GM19438 (cell line): Measurements from ENCODE around the gene DKKL1.

Source experiments
- ATAC-seq: cut with Tn5 transposase; IDR thresholded peaks from one replicate; pipeline ENCODE4 v1.9.1; 2021; ENCODE audit warnings: low read depth; ENCODE audit not compliant: unreplicated experiment

The DKKL1 gene

DNA sequence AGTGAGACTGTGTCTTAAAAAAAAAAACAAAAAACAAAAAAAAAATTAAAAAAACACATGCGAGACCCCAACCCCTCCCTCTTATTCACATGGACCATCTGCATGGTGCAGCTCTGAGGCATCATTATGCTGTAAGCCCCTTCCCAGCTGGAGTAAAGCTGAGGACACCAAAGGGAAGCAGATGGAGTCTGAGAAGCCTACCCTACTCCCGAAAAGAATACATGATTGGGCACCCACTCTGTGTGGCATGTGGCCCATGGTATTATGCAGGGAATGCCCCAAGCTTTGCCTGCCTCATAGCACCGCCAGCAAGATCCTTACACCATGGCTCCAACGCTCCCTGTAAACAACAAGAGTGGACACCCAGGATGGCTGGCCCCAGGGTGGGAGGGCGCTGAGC is 54.8 kb downstream of the DKKL1 start:
- ATAC-seq: no peak

DNA sequence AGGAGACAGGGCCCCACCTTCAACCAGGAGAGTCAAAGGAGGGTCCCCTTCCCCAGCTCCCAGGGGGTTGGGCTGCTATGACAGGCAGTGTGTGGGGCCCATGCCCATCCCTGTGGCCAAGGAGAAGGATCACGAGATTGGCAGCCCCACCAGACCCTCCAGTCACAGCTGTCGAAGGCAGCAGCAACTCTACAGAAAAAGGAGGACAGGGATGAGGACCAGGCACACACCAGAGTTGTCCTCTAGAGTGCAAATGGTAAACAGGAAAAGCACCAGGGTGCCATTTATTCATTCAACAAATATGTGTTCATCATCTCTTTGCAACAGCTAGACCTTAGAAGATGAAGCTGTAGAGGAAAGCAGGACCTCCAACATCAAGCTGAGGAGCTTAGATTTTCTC is 55.5 kb downstream of the DKKL1 start:
- ATAC-seq: no peak

DNA sequence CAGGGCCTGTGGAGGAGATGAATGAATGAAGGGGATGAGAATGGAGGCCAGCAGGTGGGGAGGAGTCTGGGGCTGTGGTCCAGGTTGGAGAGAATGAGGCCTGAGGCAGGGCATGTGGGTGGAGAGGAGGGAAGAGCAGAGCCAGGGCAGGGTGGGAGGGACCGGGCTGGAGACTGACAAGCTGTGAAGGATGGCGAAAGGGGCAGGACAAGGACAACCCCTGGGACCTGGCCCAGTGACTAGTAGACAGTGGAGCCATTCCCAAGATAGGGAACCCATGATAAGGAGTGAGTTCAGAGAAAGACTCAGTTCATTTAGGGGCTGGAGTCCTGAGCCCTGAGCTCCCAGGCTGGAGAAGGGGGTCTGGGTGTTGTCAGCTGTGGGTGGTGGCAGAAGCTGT is 56.5 kb downstream of the DKKL1 start:
- ATAC-seq: no peak

DNA sequence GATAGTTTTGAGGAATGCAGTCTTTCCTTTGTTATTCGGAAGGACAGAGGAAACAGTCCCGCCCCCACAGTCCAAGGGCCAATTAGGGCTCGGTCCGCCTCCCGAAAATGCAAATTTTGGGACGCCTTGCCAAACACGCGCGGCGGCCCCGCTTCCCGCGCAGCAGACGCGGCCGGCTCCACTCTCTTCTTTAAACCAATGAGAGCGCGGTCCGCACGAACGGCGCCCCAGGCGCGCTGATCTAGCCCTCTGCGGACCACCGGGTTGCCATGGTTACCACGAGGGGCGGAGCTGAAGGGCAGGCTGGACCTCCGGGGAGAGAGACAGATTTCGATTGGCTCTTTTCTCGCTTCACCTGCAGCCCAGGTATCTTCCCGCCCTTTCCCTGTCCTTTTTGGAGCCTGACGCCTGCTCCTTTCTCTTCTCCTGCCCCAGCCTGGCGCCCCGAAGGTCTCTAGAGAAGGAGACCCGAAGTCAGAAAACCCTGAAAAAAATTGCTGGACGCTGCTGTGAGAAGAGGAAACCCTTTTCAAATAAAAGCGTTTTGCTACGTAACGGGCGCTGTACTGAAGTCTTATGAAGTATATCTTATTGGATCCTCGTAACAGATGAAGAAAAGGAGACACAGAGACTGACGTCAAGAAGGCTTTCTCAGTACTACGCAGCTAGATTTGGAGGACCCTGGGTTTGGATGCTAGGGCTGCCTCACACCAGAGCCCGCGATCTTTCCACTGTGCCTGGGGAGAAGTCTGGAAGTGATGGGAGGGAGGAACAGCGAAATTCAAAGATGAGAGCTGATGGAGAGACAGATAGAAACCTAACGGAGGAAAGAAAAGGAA is 57.6 kb downstream of the DKKL1 start:
- no peak for ATAC-seq

DNA sequence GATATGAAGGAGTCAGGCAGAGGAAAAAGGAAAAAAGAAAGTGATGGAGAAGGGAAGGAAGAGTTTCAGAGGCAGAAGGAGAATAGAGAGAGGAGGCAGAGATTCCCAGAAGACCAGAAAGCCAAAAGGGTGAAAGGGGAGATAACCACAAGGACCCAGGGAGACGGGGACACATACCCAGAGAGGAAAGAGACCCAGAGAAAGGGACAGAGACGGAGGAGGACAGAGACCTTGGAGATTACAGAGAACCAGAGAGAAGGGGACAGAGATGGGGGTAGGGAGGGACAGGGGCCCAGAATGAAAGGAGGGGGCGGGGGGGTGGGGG is 58.2 kb downstream of the DKKL1 start:
- no peak for ATAC-seq

DNA sequence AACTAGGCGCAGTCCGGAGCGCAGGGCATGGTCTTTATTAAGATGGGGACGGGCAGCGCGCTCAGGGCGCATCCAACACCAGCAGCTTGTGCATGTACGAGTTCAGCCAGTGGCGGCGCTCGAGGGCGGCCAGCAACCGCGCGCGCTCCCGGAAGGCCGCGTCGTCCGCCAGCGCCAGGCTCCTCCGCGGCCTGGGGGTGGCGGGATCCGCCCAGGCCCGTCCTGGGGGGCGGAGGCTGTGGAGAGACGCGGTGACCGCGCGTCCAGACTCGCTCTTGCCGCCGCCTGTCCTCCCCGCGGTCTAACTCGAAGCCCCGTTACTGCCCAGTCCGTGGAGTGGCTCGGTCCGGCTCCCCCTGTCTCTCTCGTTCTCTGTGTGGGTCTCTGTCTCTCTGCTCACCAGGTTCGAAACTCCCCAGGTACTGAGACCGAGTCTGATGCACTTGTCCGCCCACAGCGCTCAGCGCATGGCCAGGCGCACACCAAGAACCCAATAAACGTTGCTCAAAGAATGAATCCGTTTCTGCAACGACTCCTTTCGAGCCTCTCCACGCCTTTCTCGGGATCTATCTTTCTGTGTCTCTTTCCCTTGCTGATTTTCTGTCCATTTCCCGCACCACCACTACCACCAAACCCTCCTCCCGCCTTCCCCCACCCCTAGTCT is 58.9 kb downstream of the DKKL1 start:
- ATAC-seq: no peak

DNA sequence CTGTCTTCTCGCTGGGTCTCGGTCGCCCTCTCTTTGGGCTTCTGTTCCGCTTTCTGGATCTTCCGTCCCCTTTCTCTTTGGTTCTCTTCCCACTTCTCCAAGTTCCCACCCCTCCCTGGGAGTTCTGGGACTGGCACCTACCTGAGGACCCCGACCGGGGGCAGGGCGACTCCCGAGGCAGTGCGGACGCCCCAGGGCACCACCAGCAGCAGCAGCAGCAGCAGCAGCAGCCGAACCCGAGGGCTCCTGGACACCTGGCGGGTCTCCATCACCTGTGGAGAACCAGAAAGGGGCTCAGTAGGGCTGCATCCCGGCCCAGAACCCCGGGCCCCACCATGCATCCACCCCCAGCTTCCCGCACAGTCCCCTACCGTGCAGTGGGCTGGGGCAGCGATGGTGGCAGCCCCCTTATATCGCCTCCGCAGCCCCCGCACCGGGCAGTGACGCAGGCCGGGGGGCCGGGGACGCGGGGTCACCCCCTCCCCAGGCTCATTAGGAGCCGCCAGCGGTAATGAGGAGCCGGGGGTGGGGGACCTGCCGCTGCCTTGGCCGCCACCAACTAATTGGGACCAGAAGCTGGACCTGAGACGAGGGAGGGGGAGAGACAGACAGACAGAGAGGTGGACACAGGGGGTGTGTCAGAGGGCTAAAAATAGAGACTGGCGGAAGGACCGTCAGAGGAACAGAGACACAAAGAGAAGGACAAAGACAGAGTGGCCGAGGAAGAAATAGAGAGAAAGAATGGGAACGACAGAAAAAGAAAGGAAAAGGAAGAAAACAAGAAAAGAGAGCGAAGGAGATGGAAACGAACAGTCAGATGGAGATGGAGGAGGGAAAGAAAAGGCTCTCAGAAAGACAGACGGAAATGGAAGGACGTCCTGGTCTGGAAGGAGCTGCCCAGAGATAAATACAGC is 59.7 kb downstream of the DKKL1 start, which contains the start of gene PTH2:
PTH2 (minus strand) TSS at position 371 of the 914 bp plus-strand sequence; CDS start at position 269, 102 bp downstream.
- no peak for ATAC-seq

DNA sequence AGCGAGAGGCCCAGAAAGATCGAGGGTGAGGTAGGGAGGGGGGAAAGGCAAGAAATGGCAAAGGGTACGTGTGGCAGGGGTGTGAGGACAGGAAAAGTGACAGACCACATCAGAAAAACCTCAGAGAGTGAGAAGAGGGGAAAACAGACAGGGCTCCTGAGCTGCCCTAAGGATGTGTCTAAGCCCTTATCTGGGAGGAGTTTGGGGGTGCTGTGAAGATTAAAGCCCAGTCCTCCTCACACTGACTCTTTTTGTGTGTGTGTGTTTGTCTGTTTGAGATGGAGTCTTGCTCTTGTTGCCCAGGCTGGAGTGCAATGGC is 60.3 kb downstream of the DKKL1 start:
- ATAC-seq: no peak
